Hepatocyte (in vitro differentiated cells): Measurements from ENCODE around the gene N4BP2L1. TPM values are rescaled to one million over a fixed set of nuclear protein-coding genes. Genes with fewer than 3 reads are reported as not detected.

Source experiments
- DNase-seq: peaks from one replicate; pipeline ENCODE4 v3.0.0-alpha.2; 2016; ENCODE audit warnings: low spot score
- H2AFZ ChIP-seq: fragments of 200-600 bp; sonication (generic); 2 replicates; pipeline ENCODE4 v1.6.0; 2016; ENCODE audit warnings: antibody characterized with exemption, mild to moderate bottlenecking
- H3K27ac ChIP-seq: fragments of 200-600 bp; sonication (generic); 2 replicates; pipeline ENCODE4 v1.5.1; 2016; ENCODE audit warnings: mild to moderate bottlenecking
- H3K27me3 ChIP-seq: fragments of 200-600 bp; sonication (generic); 2 replicates; pipeline ENCODE4 v1.6.1; 2016
- H3K36me3 ChIP-seq: fragments of 200-600 bp; sonication (generic); replicated peaks from 2 replicates; pipeline ENCODE4 v1.5.1; 2016; ENCODE audit warnings: low read depth; ENCODE audit not compliant: insufficient read depth
- H3K4me1 ChIP-seq: fragments of 200-600 bp; sonication (generic); 2 replicates; pipeline ENCODE4 v1.5.1; 2016; ENCODE audit warnings: mild to moderate bottlenecking, moderate library complexity; ENCODE audit not compliant: insufficient read depth
- H3K4me2 ChIP-seq: fragments of 200-600 bp; sonication (generic); 2 replicates; pipeline ENCODE4 v1.6.0; 2016
- H3K4me3 ChIP-seq: fragments of 200-600 bp; sonication (generic); 2 replicates; pipeline ENCODE4 v1.5.1; 2016; ENCODE audit warnings: mild to moderate bottlenecking
- H3K79me2 ChIP-seq: fragments of 200-600 bp; sonication (generic); 2 replicates; pipeline ENCODE4 v1.6.0; 2017; ENCODE audit warnings: mild to moderate bottlenecking
- H3K9me2 ChIP-seq: fragments of 200-600 bp; sonication (generic); replicated peaks from 2 replicates; pipeline ENCODE4 v1.6.0; 2017; ENCODE audit warnings: mild to moderate bottlenecking; ENCODE audit not compliant: insufficient read depth
- H3K9me3 ChIP-seq: fragments of 200-600 bp; sonication (generic); 2 replicates; pipeline ENCODE4 v1.5.1; 2016; ENCODE audit warnings: low read depth, mild to moderate bottlenecking
- H4K20me1 ChIP-seq: fragments of 200-600 bp; sonication (generic); 2 replicates; pipeline ENCODE4 v1.6.0; 2016; ENCODE audit warnings: mild to moderate bottlenecking; ENCODE audit not compliant: insufficient read depth, poor library complexity, severe bottlenecking
- EZH2 ChIP-seq: fragments of 200-600 bp; sonication (generic); IDR thresholded peaks from 2 replicates; pipeline ENCODE4 v1.6.1; 2016; ENCODE audit warnings: antibody characterized with exemption, mild to moderate bottlenecking, borderline replicate concordance
- EZH2phosphoT487 ChIP-seq: fragments of 200-600 bp; sonication (generic); IDR thresholded peaks from one replicate; pipeline ENCODE4 v1.6.1; 2018; ENCODE audit warnings: antibody characterized with exemption, mild to moderate bottlenecking, low read depth, moderate library complexity; ENCODE audit not compliant: unreplicated experiment, severe bottlenecking
- WGBS: methylation state at CpG from one replicate; pipeline ENCODE4 v1.1.6; 2016; ENCODE audit warnings: low lambda C conversion rate; ENCODE audit errors: missing lambda C conversion rate; 5-methylcytosine and 5-hydroxymethylcytosine counted together
- polyA plus RNA-seq: library from polyadenylated mRNA; unstranded; fragments of >200 nt; fragmentation: Nextera tagmentation; extraction: Ambion mirVana; gene quantifications from 2 replicates; pipeline ENCODE4 v1.2.1, GENCODE V29; 2016
- total RNA-seq: library from RNA; depleted of rRNA; stranded (reverse); fragments of >200 nt; gene quantifications from 2 replicates; pipeline ENCODE4 v1.2.3, GENCODE V29; 2014
- TF ChIP-seq, protein P1 (sequence below): fragments of 200-600 bp; sonication (generic); IDR thresholded peaks from 2 replicates; pipeline ENCODE4 v1.5.1; 2016; ENCODE audit warnings: antibody characterized with exemption, mild to moderate bottlenecking; ENCODE audit not compliant: poor library complexity

Gene N4BP2L1
- total and polyA plus RNA-seq, 2 experiments from 2014 or later, result 4.8 to 7.1 TPM

DNA sequence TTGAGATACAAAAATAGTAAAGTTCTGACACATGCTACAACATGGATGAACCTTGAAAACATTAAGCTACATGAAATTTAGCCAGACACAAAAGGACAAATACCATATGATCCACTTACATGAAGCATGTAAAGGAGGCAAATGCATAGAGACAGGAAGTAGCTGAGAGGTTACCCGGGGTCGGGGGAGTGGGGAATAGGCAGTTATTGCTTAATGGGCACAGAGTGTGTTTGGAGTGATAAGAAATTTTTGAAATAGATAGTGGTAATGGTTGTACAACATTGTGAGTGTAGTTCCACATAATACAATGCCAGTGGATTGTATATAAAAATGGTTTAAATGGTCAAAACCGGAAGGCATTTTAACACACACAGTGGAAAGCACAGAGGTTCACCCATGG lies 4.3 kb downstream of the N4BP2L1 start:
- Histone ChIP-seq H3K4me1 (peaks cover 13% of the 10 kb centered on the region), H3K27me3 (no peaks in the 10 kb centered on the region), H3K9me2 (no peaks in the 10 kb centered on the region), H3K79me2 (peaks cover 10% of the 10 kb centered on the region), H2AFZ (no peak overlapping the region), H3K4me3 (no peak overlapping the region), H4K20me1 (no peaks in the 10 kb centered on the region), H3K27ac (no peak overlapping the region), H3K4me2 (no peak overlapping the region), H3K9me3 (no peaks in the 10 kb centered on the region), H3K36me3 (no peaks in the 10 kb centered on the region)
- TF ChIP-seq, protein P1, sequence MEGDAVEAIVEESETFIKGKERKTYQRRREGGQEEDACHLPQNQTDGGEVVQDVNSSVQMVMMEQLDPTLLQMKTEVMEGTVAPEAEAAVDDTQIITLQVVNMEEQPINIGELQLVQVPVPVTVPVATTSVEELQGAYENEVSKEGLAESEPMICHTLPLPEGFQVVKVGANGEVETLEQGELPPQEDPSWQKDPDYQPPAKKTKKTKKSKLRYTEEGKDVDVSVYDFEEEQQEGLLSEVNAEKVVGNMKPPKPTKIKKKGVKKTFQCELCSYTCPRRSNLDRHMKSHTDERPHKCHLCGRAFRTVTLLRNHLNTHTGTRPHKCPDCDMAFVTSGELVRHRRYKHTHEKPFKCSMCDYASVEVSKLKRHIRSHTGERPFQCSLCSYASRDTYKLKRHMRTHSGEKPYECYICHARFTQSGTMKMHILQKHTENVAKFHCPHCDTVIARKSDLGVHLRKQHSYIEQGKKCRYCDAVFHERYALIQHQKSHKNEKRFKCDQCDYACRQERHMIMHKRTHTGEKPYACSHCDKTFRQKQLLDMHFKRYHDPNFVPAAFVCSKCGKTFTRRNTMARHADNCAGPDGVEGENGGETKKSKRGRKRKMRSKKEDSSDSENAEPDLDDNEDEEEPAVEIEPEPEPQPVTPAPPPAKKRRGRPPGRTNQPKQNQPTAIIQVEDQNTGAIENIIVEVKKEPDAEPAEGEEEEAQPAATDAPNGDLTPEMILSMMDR, result no peak
- no peak for TF ChIP-seq EZH2phosphoT487
- TF ChIP-seq EZH2, result no peak
- DNase-seq, result no peak
- 87% methylated on average over 3 of the region's 3 CpGs for WGBS

DNA sequence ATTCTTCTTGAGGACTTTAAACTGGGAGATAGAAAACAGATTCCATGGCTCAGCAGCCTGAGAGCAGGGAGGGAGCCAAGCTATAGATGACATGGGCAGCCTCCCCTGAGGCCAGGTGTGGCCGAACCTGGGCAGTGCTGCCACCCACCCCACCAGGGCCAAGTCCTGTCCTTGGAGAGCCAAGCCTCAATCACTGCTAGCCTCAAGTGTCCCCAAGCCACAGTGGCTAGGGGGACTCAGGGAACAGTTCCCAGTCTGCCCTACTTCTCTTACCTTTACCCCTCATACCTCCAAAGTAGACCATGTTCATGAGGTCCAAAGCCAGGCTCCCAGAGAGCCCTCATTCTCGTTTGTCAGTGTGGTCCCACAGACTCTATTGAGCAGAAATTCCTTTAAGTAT lies 8.1 kb downstream of the N4BP2L1 start:
- WGBS, result 92% methylated on average over 2 of the region's 2 CpGs
- Histone ChIP-seq H2AFZ (no peak overlapping the region), H3K79me2 (no peaks in the 10 kb centered on the region), H3K27ac (no peak overlapping the region), H3K9me3 (no peaks in the 10 kb centered on the region), H3K4me2 (no peak overlapping the region), H3K9me2 (no peaks in the 10 kb centered on the region), H3K4me3 (no peak overlapping the region), H4K20me1 (no peaks in the 10 kb centered on the region), H3K4me1 (no peaks in the 10 kb centered on the region), H3K27me3 (no peaks in the 10 kb centered on the region), H3K36me3 (no peaks in the 10 kb centered on the region)
- no peak for TF ChIP-seq EZH2phosphoT487
- TF ChIP-seq EZH2, result no peak
- TF ChIP-seq, protein P1, result no peak
- no peak for DNase-seq

DNA sequence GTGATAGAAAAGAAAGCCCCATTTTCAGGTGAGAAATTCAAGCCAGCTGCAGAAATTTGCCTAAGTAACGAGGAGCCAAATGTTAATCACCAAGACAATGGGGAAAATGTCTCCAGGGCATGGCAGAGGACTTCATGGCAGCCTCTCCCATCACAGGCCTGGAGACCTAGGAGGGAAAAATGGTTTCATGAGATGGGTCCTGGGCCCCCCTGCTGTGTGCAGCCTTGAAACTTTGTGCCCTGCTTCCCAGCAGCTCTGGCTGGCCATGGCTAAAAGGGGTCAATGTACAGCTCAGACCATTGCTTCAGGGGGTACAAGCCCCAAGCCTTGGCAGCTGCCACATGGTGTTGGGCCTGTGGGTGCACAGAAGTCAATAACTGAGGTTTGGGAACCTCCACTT lies 9.9 kb downstream of the N4BP2L1 start:
- DNase-seq, result no peak
- Histone ChIP-seq H3K4me1 (no peaks in the 10 kb centered on the region), H3K9me2 (no peaks in the 10 kb centered on the region), H3K9me3 (no peaks in the 10 kb centered on the region), H3K4me3 (no peak overlapping the region), H3K4me2 (no peak overlapping the region), H3K36me3 (no peaks in the 10 kb centered on the region), H2AFZ (no peak overlapping the region), H3K27ac (no peak overlapping the region), H4K20me1 (no peaks in the 10 kb centered on the region), H3K27me3 (no peaks in the 10 kb centered on the region), H3K79me2 (no peaks in the 10 kb centered on the region)
- WGBS, result 96% methylated on average over 1 of the region's 1 CpG
- TF ChIP-seq, protein P1, result no peak
- no peak for TF ChIP-seq EZH2phosphoT487
- no peak for TF ChIP-seq EZH2

DNA sequence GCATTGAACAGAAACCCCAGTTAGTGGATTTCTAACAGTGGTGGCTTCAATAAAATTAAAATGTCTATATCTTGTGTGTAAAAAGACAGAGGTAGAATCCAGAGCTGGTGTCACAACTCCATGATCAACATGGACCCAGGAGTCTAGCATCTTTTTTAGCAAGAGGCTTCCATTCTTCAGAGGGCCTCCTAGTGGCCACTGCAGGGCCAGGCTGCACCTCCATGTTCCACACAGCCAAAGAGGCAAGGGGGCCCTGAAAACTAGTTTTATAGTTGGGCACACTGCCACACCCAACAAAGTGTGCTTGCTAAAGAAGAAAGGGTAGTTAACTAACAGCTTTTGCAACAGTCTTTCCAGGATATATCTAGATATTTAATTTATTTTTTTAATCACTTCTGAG lies 12.9 kb downstream of the N4BP2L1 start:
- H4K20me1 ChIP-seq, result no peaks in the 10 kb centered on the region
- H3K36me3 ChIP-seq, result no peaks in the 10 kb centered on the region
- TF ChIP-seq, protein P1, result peak; percentile 30
- no peak for TF ChIP-seq EZH2phosphoT487

More for the DNA sequence above, 12.9 kb downstream of the N4BP2L1 start:
- DNase-seq, result no peak
- no peaks in the 10 kb centered on the region for H3K9me3 ChIP-seq
- no peak overlapping the region for H3K4me3 ChIP-seq
- no peak overlapping the region for H3K4me2 ChIP-seq
- H3K9me2 ChIP-seq, result no peaks in the 10 kb centered on the region
- H3K79me2 ChIP-seq, result no peaks in the 10 kb centered on the region
- no peak overlapping the region for H3K27ac ChIP-seq
- no peaks in the 10 kb centered on the region for H3K27me3 ChIP-seq
- H2AFZ ChIP-seq, result no peak overlapping the region
- no peaks in the 10 kb centered on the region for H3K4me1 ChIP-seq
